ENCODE results near the gene PDAP1. TPM values are rescaled to one million over a fixed set of nuclear protein-coding genes. Genes with fewer than 3 reads are reported as not detected.
"Not testable (repeated sequence)": the region's sequence is repeated elsewhere in the genome, so short reads cannot be mapped to it uniquely, and the experiment has no call there.

The PDAP1 gene
- total RNA-seq, 3 donors from 2014 or later, result 39.4 to 86.4 (median 51.5) TPM

- H3K4me3 ChIP-seq, result no peak overlapping the region
- no peaks in the 10 kb centered on the region for H3K4me1 ChIP-seq
- TF ChIP-seq POLR2A (IDR thresholded peaks at IDR 0.05), result no peak
- no peak for TF ChIP-seq CTCF (IDR thresholded peaks at IDR 0.05)
- TF ChIP-seq POLR2AphosphoS5 (IDR thresholded peaks at IDR 0.05), result no peak
- DNase-seq (ENCODE audit: low spot score in 2 of 2), result peak in 1 of 2 donors; percentile 2
- intact Hi-C loops (cut with DNase I; ENCODE audit: low total_unique reads), result no loop called here
- H3K27ac ChIP-seq, result no peak overlapping the region
- H3K9me3 ChIP-seq, result no peaks in the 10 kb centered on the region
- no peaks in the 10 kb centered on the region for H3K36me3 ChIP-seq
- no peaks in the 10 kb centered on the region for H3K27me3 ChIP-seq
Measured at GRCh38 chr7:99355098-99355497, 53.3 kb downstream of the PDAP1 start.

GRCh38 chr7:99352247-99352646 lies 56.1 kb downstream of the PDAP1 start:
- DNase-seq (ENCODE audit: low spot score in 2 of 2), result no peak
- no peak overlapping the region for H3K4me3 ChIP-seq

GRCh38 chr7:99350641-99351040 lies 57.8 kb downstream of the PDAP1 start:
- H3K4me3 ChIP-seq; H3K4me1 ChIP-seq; H3K27me3 ChIP-seq; intact Hi-C loops (cut with DNase I; ENCODE audit: low total_unique reads); DNase-seq (ENCODE audit: low spot score in 2 of 2); H3K9me3 ChIP-seq; H3K36me3 ChIP-seq; H3K27ac ChIP-seq: not testable (repeated sequence)

More at GRCh38 chr7:99352247-99352646, 56.1 kb downstream of the PDAP1 start:
- TF ChIP-seq POLR2A (IDR thresholded peaks at IDR 0.05), result no peak
- no peak for TF ChIP-seq CTCF (IDR thresholded peaks at IDR 0.05)
- no peak for TF ChIP-seq POLR2AphosphoS5 (IDR thresholded peaks at IDR 0.05)
- intact Hi-C loops (cut with DNase I; ENCODE audit: low total_unique reads), result no loop called here
- Histone ChIP-seq H3K27ac (no peak overlapping the region), H3K4me1 (no peaks in the 10 kb centered on the region), H3K9me3 (no peaks in the 10 kb centered on the region), H3K27me3 (no peaks in the 10 kb centered on the region), H3K36me3 (no peaks in the 10 kb centered on the region)

Other genes starting within 250 kb of the PDAP1 start
- under 1 TPM in 2 of 3 donors, not detected in 1; 0.15 to 0.33 TPM for gene KPNA7, start 200.5 kb downstream of the PDAP1 start, total RNA-seq
- gene MYH16, start 135.8 kb downstream of the PDAP1 start, total RNA-seq, result not detected
- gene ARPC1A, start 82.7 kb downstream of the PDAP1 start, total RNA-seq, result 100 to 1,000 TPM; 113 to 122 (median 117) TPM
- gene ARPC1B, start 33.9 kb downstream of the PDAP1 start, total RNA-seq, result 100 to 1,000 TPM; 108 to 176 (median 169) TPM
- gene BUD31, start 372 bp upstream of the PDAP1 start, total RNA-seq, result 10 to 100 TPM; 53.9 to 69.8 (median 65.4) TPM
- gene PTCD1, start 30.2 kb upstream of the PDAP1 start, total RNA-seq, result 1 to 10 TPM; 4.5 to 8.3 (median 4.9) TPM
- 10 to 100 TPM; 32.8 to 40.6 (median 32.9) TPM for gene CPSF4, start 30.3 kb upstream of the PDAP1 start, total RNA-seq
- gene ATP5MF, start 57.6 kb upstream of the PDAP1 start, total RNA-seq, result 100 to 1,000 TPM; 741 to 814 (median 754) TPM
- gene ZNF789, start 64.3 kb upstream of the PDAP1 start, total RNA-seq, result 10 to 100 TPM in 1 of 3 donors, 1 to 10 TPM in 2; 4.6 to 12.3 (median 8.5) TPM
- gene ZNF394, start 91.7 kb upstream of the PDAP1 start, total RNA-seq, result 10 to 100 TPM; 42.2 to 58.7 (median 58.3) TPM
- 10 to 100 TPM in 1 of 3 donors, 1 to 10 TPM in 2; 7.5 to 11.0 (median 8.0) TPM for gene ZKSCAN5, start 96.1 kb upstream of the PDAP1 start, total RNA-seq
- 10 to 100 TPM in 1 of 3 donors, 1 to 10 TPM in 2; 2.6 to 10.2 (median 5.6) TPM for gene FAM200A, start 143.5 kb upstream of the PDAP1 start, total RNA-seq
- 100 to 1,000 TPM; 100 to 129 (median 110) TPM for gene ZNF655, start 150.0 kb upstream of the PDAP1 start, total RNA-seq
- gene TMEM225B, start 189.7 kb upstream of the PDAP1 start, total RNA-seq, result 1 to 10 TPM; 1.0 to 4.5 (median 2.0) TPM
- 10 to 100 TPM; 15.2 to 23.6 (median 18.4) TPM for gene ZSCAN25, start 208.3 kb upstream of the PDAP1 start, total RNA-seq

All from breast epithelium (tissue), 4 donors.